Endodermal cell (in vitro differentiated cells): ENCODE results near the gene ZCCHC10. TPM values are rescaled to one million over a fixed set of nuclear protein-coding genes. Genes with fewer than 3 reads are reported as not detected.

Experiments used
- DNase-seq: peaks from one replicate; pipeline ENCODE4 v3.0.0-alpha.2; 2017
- H3K27ac ChIP-seq: 2 replicates; pipeline ENCODE4 v1.5.1; 2013; ENCODE audit warnings: mild to moderate bottlenecking, low read depth, low read length, moderate library complexity
- H3K27me3 ChIP-seq: 2 replicates; pipeline ENCODE4 v1.6.1; 2013; ENCODE audit warnings: mild to moderate bottlenecking, low read length, moderate library complexity; ENCODE audit not compliant: insufficient read depth, control insufficient read depth, poor library complexity, severe bottlenecking
- H3K36me3 ChIP-seq: 2 replicates; pipeline ENCODE4 v1.7.0; 2013; ENCODE audit warnings: mild to moderate bottlenecking, low read length, moderate library complexity; ENCODE audit not compliant: control insufficient read depth, insufficient read depth
- H3K4me1 ChIP-seq: one replicate; pipeline ENCODE4 v1.7.0; 2013; ENCODE audit warnings: low read length; ENCODE audit not compliant: control insufficient read depth, insufficient read depth
- H3K4me3 ChIP-seq: 2 replicates; pipeline ENCODE4 v1.5.1; 2013; ENCODE audit warnings: mild to moderate bottlenecking, low read length, moderate library complexity
- H3K9ac ChIP-seq: 2 replicates; pipeline ENCODE4 v1.6.1; 2013; ENCODE audit warnings: mild to moderate bottlenecking, low read length, moderate library complexity; ENCODE audit not compliant: poor library complexity, severe bottlenecking; ENCODE audit errors: extremely low read depth
- H3K9me3 ChIP-seq: 2 replicates; pipeline ENCODE4 v1.6.1; 2013; ENCODE audit warnings: mild to moderate bottlenecking, low read length, moderate library complexity; ENCODE audit not compliant: control insufficient read depth
- H3K27ac Mint-ChIP-seq: 2 replicates; pipeline ENCODE4 v1.8.0; 2020; ENCODE audit warnings: mixed read lengths
- H3K27me3 Mint-ChIP-seq: 2 replicates; pipeline ENCODE4 v1.8.0; 2021; ENCODE audit warnings: mild to moderate bottlenecking, mixed read lengths; ENCODE audit not compliant: insufficient read depth
- H3K36me3 Mint-ChIP-seq: 2 replicates; pipeline ENCODE4 v1.8.0; 2020; ENCODE audit warnings: low read depth, mixed read lengths
- H3K4me1 Mint-ChIP-seq: 2 replicates; pipeline ENCODE4 v1.8.0; 2020; ENCODE audit warnings: mixed read lengths
- H3K4me3 Mint-ChIP-seq: 2 replicates; pipeline ENCODE4 v1.8.0; 2020; ENCODE audit warnings: mild to moderate bottlenecking, moderate library complexity, mixed read lengths
- H3K9me3 Mint-ChIP-seq: 2 replicates; pipeline ENCODE4 v1.8.0; 2020; ENCODE audit warnings: mild to moderate bottlenecking, mixed read lengths
- CTCF ChIP-seq: fragments of 200-600 bp; sonication (generic); conservative IDR thresholded peaks from 2 replicates; pipeline ENCODE4 v1.5.0; 2021; ENCODE audit warnings: antibody characterized with exemption, mild to moderate bottlenecking
- WGBS, 2 experiments: methylation state at CpG; one replicate each; pipeline versions ENCODE4 v1.1.5 to v1.1.7; 2013; ENCODE audit warnings: missing lambda C conversion rate in 2 of 2, mixed read lengths in 1 of 2; ENCODE audit not compliant: insufficient coverage in 1 of 2, insufficient read length in 1 of 2; 5-methylcytosine and 5-hydroxymethylcytosine counted together
- total RNA-seq, 2 donors: library from RNA; stranded (reverse); fragmentation: NEBNext Ultra II Directional in 1 of 2; extraction: Animal tissue kit (Norgen Biotek cat#: 25700) in 1 of 2; gene quantifications; 2 replicates in 1 of 2; 3 replicates in 1 of 2; pipeline ENCODE4 v1.2.1, GENCODE V29; 2021

Gene ZCCHC10
- total RNA-seq, 2 donors from 2014 or later: 35.1 to 36.6 TPM

- TF ChIP-seq CTCF: no peak
- H3K27ac ChIP-seq: no peak overlapping the region
- H3K9me3 ChIP-seq: no peaks in the 10 kb centered on the region
- no peaks in the 10 kb centered on the region for H3K4me1 ChIP-seq
- Mint-ChIP-seq H3K4me3 (no peak overlapping the region), H3K36me3 (peaks cover 40% of the 10 kb centered on the region), H3K9me3 (no peaks in the 10 kb centered on the region), H3K27ac (peak overlapping the region; percentile 13), H3K27me3 (no peaks in the 10 kb centered on the region), H3K4me1 (peaks cover 10% of the 10 kb centered on the region)
- peaks cover 47% of the 10 kb centered on the region for H3K36me3 ChIP-seq
- no peak for DNase-seq
- H3K4me3 ChIP-seq: no peak overlapping the region
- 81% methylated on average over 9 to 10 of the region's 10 CpGs for WGBS, 2 experiments
- no peaks in the 10 kb centered on the region for H3K27me3 ChIP-seq
- H3K9ac ChIP-seq: no peak overlapping the region
Measured at GRCh38 chr5:133063965-133064364, 37.6 kb upstream of the ZCCHC10 start.

GRCh38 chr5:133062276-133062675, 35.9 kb upstream of the ZCCHC10 start:
- Mint-ChIP-seq H3K36me3 (peaks cover 25% of the 10 kb centered on the region), H3K27me3 (no peaks in the 10 kb centered on the region), H3K4me3 (no peak overlapping the region), H3K9me3 (no peaks in the 10 kb centered on the region), H3K4me1 (peaks cover 10% of the 10 kb centered on the region), H3K27ac (no peak overlapping the region)
- Histone ChIP-seq H3K4me1 (no peaks in the 10 kb centered on the region), H3K36me3 (peaks cover 30% of the 10 kb centered on the region), H3K9me3 (no peaks in the 10 kb centered on the region), H3K4me3 (no peak overlapping the region), H3K9ac (no peak overlapping the region), H3K27ac (no peak overlapping the region), H3K27me3 (no peaks in the 10 kb centered on the region)
- 91% methylated on average over 1 of the region's 1 CpG; no CpG with 5 or more reads in 1 of the 2 experiments for WGBS, 2 experiments
- DNase-seq: no peak
- no peak for TF ChIP-seq CTCF

- Histone ChIP-seq H3K4me3 (no peak overlapping the region), H3K9me3 (no peaks in the 10 kb centered on the region), H3K9ac (no peak overlapping the region), H3K4me1 (no peaks in the 10 kb centered on the region), H3K36me3 (peaks cover 4% of the 10 kb centered on the region), H3K27me3 (no peaks in the 10 kb centered on the region), H3K27ac (no peak overlapping the region)
- WGBS, 2 experiments: 94% methylated on average over 2 to 3 of the region's 3 CpGs
- Mint-ChIP-seq H3K4me3 (no peak overlapping the region), H3K4me1 (peaks cover 11% of the 10 kb centered on the region), H3K36me3 (peaks cover 9% of the 10 kb centered on the region), H3K9me3 (no peaks in the 10 kb centered on the region), H3K27ac (no peak overlapping the region), H3K27me3 (no peaks in the 10 kb centered on the region)
- no peak for DNase-seq
- TF ChIP-seq CTCF: no peak
Measured at GRCh38 chr5:133059621-133060020, 33.3 kb upstream of the ZCCHC10 start.
